Body of pancreas (tissue), 4 donors: Measurements from ENCODE around the gene FOXA3. TPM values are rescaled to one million over a fixed set of nuclear protein-coding genes. Genes with fewer than 3 reads are reported as not detected.

Source experiments
- ATAC-seq: fragments of 150-250 bp; one replicate; pipeline ENCODE4 v1.9.1; 2016
- DNase-seq, 4 donors: peaks; one replicate each; pipeline ENCODE4 v3.0.0-alpha.2; 2019
- H3K27ac ChIP-seq, 4 donors: fragments of 200-600 bp; sonication (generic); 1 replicate in 3 of 4; 2 replicates in 1 of 4; pipeline versions ENCODE4 v1.5.1 to v1.6.1; 2016 to 2019; ENCODE audit warnings: mild to moderate bottlenecking in 1 of 4, mixed read lengths in 1 of 4, moderate library complexity in 1 of 4
- H3K27me3 ChIP-seq, 2 donors: fragments of 200-600 bp; sonication (generic); one replicate each; pipeline ENCODE4 v1.6.0; 2016; ENCODE audit warnings: mild to moderate bottlenecking in 1 of 2
- H3K36me3 ChIP-seq, 2 donors: fragments of 200-600 bp; sonication (generic); replicated peaks in 1 of 2; 2 replicates each; pipeline ENCODE4 v1.5.1; 2016; ENCODE audit warnings: low read depth in 2 of 2; ENCODE audit not compliant: insufficient read depth in 1 of 2
- H3K4me1 ChIP-seq: fragments of 200-600 bp; sonication (generic); one replicate; pipeline ENCODE4 v1.6.0; 2016
- H3K4me3 ChIP-seq, 2 donors: fragments of 200-600 bp; sonication (generic); 1 replicate in 1 of 2; 2 replicates in 1 of 2; pipeline ENCODE4 v1.5.1; 2016 to 2019
- H3K9me3 ChIP-seq, 3 donors: fragments of 200-600 bp; sonication (generic); 1 replicate in 2 of 3; 2 replicates in 1 of 3; pipeline ENCODE4 v1.5.1; 2016
- CTCF ChIP-seq, 7 experiments: fragments of 450-650 bp in 4 of 7; fragments of 200-600 bp in 3 of 7; sonication (generic) in 3 of 7; IDR thresholded peaks; one replicate each; pipeline ENCODE4 v1.5.1; 2016 to 2019; ENCODE audit warnings: antibody characterized with exemption in 7 of 7
- POLR2A ChIP-seq, 3 donors: fragments of 450-650 bp; IDR thresholded peaks; one replicate each; pipeline ENCODE4 v1.6.1; 2016; ENCODE audit warnings: antibody characterized with exemption in 3 of 3, mild to moderate bottlenecking in 2 of 3
- WGBS, 2 donors: methylation state at CpG; one replicate each; pipeline ENCODE4 v1.1.5; 2017; 5-methylcytosine and 5-hydroxymethylcytosine counted together
- intact Hi-C: fragments of 100-400 bp; cut with DNase I; formaldehyde crosslinking; loops from one replicate; pipeline ENCODE4 v1.15.1; 2023
- total RNA-seq, 2 donors: library from RNA; depleted of rRNA; stranded (reverse); fragments of >200 nt; gene quantifications; one replicate each; pipeline ENCODE4 v1.1.0, GENCODE V29; 2016

The FOXA3 gene
- total RNA-seq, 2 donors from 2014 or later, result 3.0 to 16.3 TPM

DNA sequence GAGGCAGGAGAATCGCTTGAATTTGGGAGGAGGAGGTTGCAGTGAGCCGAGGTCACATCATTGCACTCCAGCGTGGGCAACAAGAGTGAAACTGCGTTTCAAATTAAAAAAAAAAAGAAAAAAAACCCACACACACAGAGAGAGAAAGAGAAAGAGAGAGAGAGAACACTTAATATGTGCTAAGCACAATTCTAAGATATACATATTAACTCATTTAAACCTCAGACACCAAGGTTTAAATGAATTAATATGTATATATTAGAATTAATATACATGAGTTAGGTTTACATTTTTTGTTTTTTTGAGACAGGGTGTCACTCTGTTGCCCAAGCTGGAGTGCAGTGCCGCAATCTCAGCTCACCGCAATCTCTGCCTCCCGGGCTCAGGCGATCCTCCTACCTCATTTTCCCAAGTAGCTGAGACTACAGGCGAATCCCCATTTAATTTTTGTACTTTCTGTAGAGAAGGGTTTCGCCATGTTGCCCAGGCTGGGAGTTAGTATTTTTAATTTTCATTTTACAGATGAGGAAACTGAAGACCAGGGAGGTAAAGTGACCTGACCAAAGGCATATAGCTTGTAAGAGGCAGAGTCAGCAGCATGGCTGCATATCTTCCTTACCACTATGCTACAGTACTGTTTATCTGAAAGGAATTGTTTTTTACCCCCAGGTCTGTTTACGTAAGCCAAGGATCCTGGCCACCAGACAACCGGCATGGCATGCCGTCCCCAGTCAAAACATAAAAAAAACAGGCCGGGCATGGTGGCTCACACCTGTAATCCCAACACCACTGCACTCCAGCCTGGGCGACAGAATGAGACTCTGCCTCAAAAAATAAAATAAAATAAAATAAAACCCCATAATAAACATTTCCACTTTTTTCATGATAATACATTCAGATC lies 3.5 kb upstream of the FOXA3 start:
- H3K9me3 ChIP-seq, result no peaks in the 10 kb centered on the region
- no peak overlapping the region for H3K4me3 ChIP-seq
- 74 to 75% methylated on average over 15 of the region's 15 CpGs for WGBS, 2 donors
- TF ChIP-seq POLR2A (IDR thresholded peaks at IDR 0.05), result no peak
- TF ChIP-seq CTCF (IDR thresholded peaks at IDR 0.05), result no peak
- no peaks in the 10 kb centered on the region for H3K27me3 ChIP-seq
- DNase-seq (no peak), ATAC-seq (no peak)
- H3K36me3 ChIP-seq, result no peaks in the 10 kb centered on the region
- no peak overlapping the region for H3K27ac ChIP-seq
- intact Hi-C loops, result no loop called here
- peaks cover 27% of the 10 kb centered on the region for H3K4me1 ChIP-seq

- ATAC-seq (no peak), DNase-seq (no peak)
- Histone ChIP-seq H3K27ac (peak overlapping the region; percentile 47 to 89 (median 77)), H3K36me3 (no peaks in the 10 kb centered on the region), H3K4me3 (peak overlapping the region; percentile 62 to 81), H3K27me3 (no peaks in the 10 kb centered on the region), H3K4me1 (peaks cover 35% of the 10 kb centered on the region), H3K9me3 (no peaks in the 10 kb centered on the region)
- intact Hi-C loops, result no loop called here
- WGBS, 2 donors, result 1% methylated on average over 11 of the region's 11 CpGs
- TF ChIP-seq POLR2A (IDR thresholded peaks at IDR 0.05), result no peak
- no peak for TF ChIP-seq CTCF (IDR thresholded peaks at IDR 0.05)
Measured at GRCh38 chr19:45862271-45862563, 1.9 kb upstream of the FOXA3 start.

DNA sequence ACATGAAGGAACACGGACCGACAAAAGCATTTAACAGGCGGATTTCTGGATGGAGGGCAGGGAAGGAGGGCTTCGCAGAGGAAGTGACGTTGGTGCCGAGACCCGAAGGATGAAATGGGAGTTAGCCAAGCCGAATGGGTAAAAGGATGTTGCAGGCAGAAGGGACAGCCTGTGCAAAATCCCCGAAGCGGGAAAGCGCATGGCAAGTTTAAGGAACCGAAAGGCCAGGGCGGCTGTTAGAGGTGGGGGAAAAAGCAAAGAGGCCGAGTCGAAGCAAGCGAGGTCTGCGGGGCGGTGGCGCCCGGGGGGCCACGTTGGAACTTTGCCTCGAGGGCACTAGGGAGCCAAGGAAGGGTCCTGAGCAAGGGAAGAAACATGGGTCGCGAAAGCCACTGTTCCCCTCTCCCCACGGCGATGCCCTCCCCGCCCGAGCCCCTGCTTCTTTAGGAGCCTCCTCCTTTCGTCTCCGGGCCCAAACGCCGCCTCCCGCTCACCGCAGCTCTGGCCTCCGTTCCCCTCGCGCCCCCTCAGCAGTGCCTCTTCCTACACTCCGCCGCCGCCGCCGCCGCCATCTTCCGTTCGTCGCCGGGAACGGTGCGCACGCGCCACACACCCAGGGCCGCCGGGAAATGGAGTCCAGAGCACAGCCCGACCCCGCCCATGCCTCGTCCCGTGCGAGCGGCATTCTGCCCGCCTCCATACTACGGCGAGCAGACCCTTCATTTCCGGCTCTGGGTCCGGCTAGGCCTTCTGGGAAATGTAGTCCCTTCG lies 1.4 kb upstream of the FOXA3 start, which contains the start of gene SYMPK:
Gene SYMPK, minus strand, starts transcription at position 584 of the 771 bp plus-strand sequence. CDS start 8,652 bp downstream, outside the sequence.
- Histone ChIP-seq H3K4me3 (peak within 1 kb of the TSS; percentile 62 to 81), H3K9me3 (no peaks in the 10 kb centered on the region), H3K36me3 (no peaks in the 10 kb centered on the region), H3K27me3 (no peaks in the 10 kb centered on the region), H3K27ac (peak within 1 kb of the TSS; percentile 62 to 89 (median 78)), H3K4me1 (peaks cover 40% of the 10 kb centered on the region)
- 0 to 1% methylated on average over 22 to 65 of the region's 65 CpGs for WGBS, 2 donors
- peak; percentile 94 for ATAC-seq
- TF ChIP-seq CTCF (IDR thresholded peaks at IDR 0.05), result no peak
- TF ChIP-seq POLR2A (IDR thresholded peaks at IDR 0.05), result peak in 2 of 3 donors; percentile 62 to 78
- peak; percentile 99 for DNase-seq
- intact Hi-C loops, result no loop called here

- Histone ChIP-seq H3K4me3 (peak overlapping the region in 1 of 2 donors; percentile 46), H3K36me3 (no peaks in the 10 kb centered on the region), H3K4me1 (peaks cover 47% of the 10 kb centered on the region), H3K9me3 (no peaks in the 10 kb centered on the region), H3K27ac (peak overlapping the region; percentile 62 to 89 (median 78)), H3K27me3 (no peaks in the 10 kb centered on the region)
- 3 to 9% methylated on average over 20 to 21 of the region's 22 CpGs for WGBS, 2 donors
- intact Hi-C loops, result no loop called here
- no peak for ATAC-seq
- peak in 1 of 4 donors; percentile 24 for DNase-seq
- TF ChIP-seq POLR2A (IDR thresholded peaks at IDR 0.05), result peak in 1 of 3 donors; percentile 4
- TF ChIP-seq CTCF (IDR thresholded peaks at IDR 0.05), result peak in 2 of 7 experiments; percentile 0 to 6
Measured at GRCh38 chr19:45863335-45863839, 739 bp upstream of the FOXA3 start.
